K562 (cell line): ENCODE results near the gene RPL7L1. TPM values are rescaled to one million over a fixed set of nuclear protein-coding genes. Genes with fewer than 3 reads are reported as not detected.

Source experiments
- ATAC-seq: fragments of 200-7000 bp; cut with Tn5 transposase; 3 replicates; pipeline ENCODE4 v1.9.1; 2020; ENCODE audit warnings: moderate library complexity
- BruUV-seq: library from RNA; stranded (reverse); fragments of 400-500 nt; replicated peaks from 2 replicates; lab custom pipeline; 2021; lab: Mats Ljungman, UMichigan
- CTCF ChIA-PET: fragments of 300-600 bp; formaldehyde crosslinking; extraction: SDS; loops from one replicate; lab custom pipeline; 2021; ENCODE audit warnings: low intra/inter-chr PET ratio; lab: Yijun Ruan, JAX
- POLR2A ChIA-PET: fragments of 300-600, 350-650 bp; sonication (Branson Sonifier 250); formaldehyde crosslinking; extraction: SDS; loops from one replicate; lab custom pipeline; 2021; ENCODE audit warnings: antibody characterized with exemption, inconsistent platforms; lab: Yijun Ruan, JAX
- DNase-seq, 4 experiments: peaks; one replicate each; pipeline versions ENCODE4 v3.0.0 to v3.0.0-alpha.2; 2011 to 2018; ENCODE audit warnings: low spot score in 3 of 4, mixed read lengths in 3 of 4; ENCODE audit errors: extremely low read depth in 1 of 4
- FAIRE-seq: peaks from 2 replicates; lab custom pipeline; 2011; peaks lifted over from hg19 to GRCh38; lab: Jason Lieb, UNC
- H2AFZ ChIP-seq: 2 replicates; pipeline ENCODE4 v1.6.0; 2011; ENCODE audit warnings: low read depth, low read length, control low read depth, inconsistent platforms
- H3K27ac ChIP-seq: fragments of 200-600 bp; 3 replicates; pipeline ENCODE4 v1.8.0; 2011; ENCODE audit warnings: low read depth, mild to moderate bottlenecking, control low read depth, inconsistent platforms, low read length, moderate library complexity, mixed read lengths; ENCODE audit errors: extremely low read depth
- H3K27me3 ChIP-seq, 2 experiments: fragments of 300-600 bp in 1 of 2; 2 replicates in 1 of 2; 3 replicates in 1 of 2; pipeline versions ENCODE4 v1.6.0 to v1.8.0; 2011; ENCODE audit warnings: inconsistent platforms in 2 of 2, low read length in 2 of 2, mild to moderate bottlenecking in 1 of 2, mixed read lengths in 1 of 2, moderate library complexity in 1 of 2; ENCODE audit not compliant: control insufficient read depth in 2 of 2, insufficient read depth in 2 of 2
- H3K36me3 ChIP-seq: fragments of 300-600 bp; 3 replicates; pipeline ENCODE4 v1.8.0; 2011; ENCODE audit warnings: mild to moderate bottlenecking, low read length, inconsistent platforms; ENCODE audit not compliant: control insufficient read depth, insufficient read depth
- H3K4me1 ChIP-seq, 2 experiments: fragments of 200-600 bp in 1 of 2; replicated peaks in 1 of 2; 2 replicates in 1 of 2; 3 replicates in 1 of 2; pipeline versions ENCODE4 v1.5.1 to v1.8.0; 2011; ENCODE audit warnings: inconsistent platforms in 2 of 2, low read length in 2 of 2, mild to moderate bottlenecking in 1 of 2, mixed read lengths in 1 of 2, moderate library complexity in 1 of 2; ENCODE audit not compliant: control insufficient read depth in 2 of 2, insufficient read depth in 2 of 2
- H3K4me2 ChIP-seq: 2 replicates; pipeline ENCODE4 v1.6.1; 2011; ENCODE audit warnings: low read length, control low read depth, inconsistent platforms, mixed read lengths; ENCODE audit not compliant: insufficient read depth
- H3K4me3 ChIP-seq: fragments of 200-600 bp; sonication (generic), shearing (Covaris generic); 2 replicates; pipeline ENCODE4 v1.5.1; 2016; ENCODE audit warnings: control low read depth, inconsistent platforms
- H3K79me2 ChIP-seq: fragments of 200-600 bp; 3 replicates; pipeline ENCODE4 v1.8.0; 2011; ENCODE audit warnings: low read length, inconsistent platforms; ENCODE audit not compliant: control insufficient read depth, insufficient read depth
- H3K9ac ChIP-seq, 2 experiments: 2 replicates each; pipeline versions ENCODE4 v1.6.0 to v1.6.1; 2011; ENCODE audit warnings: low read depth in 2 of 2, low read length in 2 of 2, control low read depth in 1 of 2, inconsistent platforms in 1 of 2, mild to moderate bottlenecking in 1 of 2, mixed read lengths in 1 of 2; ENCODE audit not compliant: insufficient read depth in 1 of 2
- H3K9me1 ChIP-seq: one replicate; pipeline ENCODE4 v1.6.0; 2011; ENCODE audit warnings: inconsistent platforms, mild to moderate bottlenecking, low read length, moderate library complexity; ENCODE audit not compliant: control insufficient read depth, insufficient read depth
- H3K9me3 ChIP-seq: replicated peaks from 2 replicates; pipeline ENCODE4 v1.5.1; 2011; ENCODE audit warnings: low read depth, low read length, inconsistent platforms; ENCODE audit not compliant: control insufficient read depth, insufficient read depth
- H4K20me1 ChIP-seq: replicated peaks from 2 replicates; pipeline ENCODE4 v1.6.1; 2011; ENCODE audit warnings: low read length, inconsistent platforms, mixed read lengths; ENCODE audit not compliant: control insufficient read depth, insufficient read depth
- FOXO4 ChIP-seq: fragments of 450-650 bp; formaldehyde crosslinking; IDR thresholded peaks from 2 replicates; pipeline ENCODE4 v1.4.0; 2020; ENCODE audit warnings: mild to moderate bottlenecking, moderate library complexity
- GTF2F1 ChIP-seq: IDR thresholded peaks from 2 replicates; pipeline ENCODE4 v1.6.1; 2011; ENCODE audit warnings: low read depth, low read length, improper control_type of control experiment
- KLF16 ChIP-seq: IDR thresholded peaks from 2 replicates; pipeline ENCODE4 v1.6.1; 2016; ENCODE audit warnings: antibody characterized with exemption
- MEF2A ChIP-seq: IDR thresholded peaks from 2 replicates; pipeline ENCODE4 v1.6.1; 2011; ENCODE audit warnings: low read depth, mild to moderate bottlenecking, low read length, moderate library complexity; ENCODE audit not compliant: control insufficient read depth
- MEF2D ChIP-seq: conservative IDR thresholded peaks from 2 replicates; pipeline ENCODE4 v1.6.1; 2016; ENCODE audit warnings: low read depth, missing genetic modification characterization, missing compliant biosample characterization
- MTA2 ChIP-seq: fragments of 450-650 bp; IDR thresholded peaks from 2 replicates; pipeline ENCODE4 v1.6.1; 2016; ENCODE audit warnings: low read depth
- PCBP1 ChIP-seq: fragments of 200-400 bp; formaldehyde crosslinking; IDR thresholded peaks from 2 replicates; pipeline ENCODE4 v1.6.1; 2018; ENCODE audit warnings: mild to moderate bottlenecking, low read depth, low read length; ENCODE audit not compliant: poor library complexity, severe bottlenecking
- RNF219 ChIP-seq: fragments of 250-450 bp; sonication (Bioruptor Pico); IDR thresholded peaks from 2 replicates; pipeline ENCODE4 v1.5.0; 2022; ENCODE audit warnings: mild to moderate bottlenecking
- TCF7 ChIP-seq: sonication (generic); IDR thresholded peaks from 2 replicates; pipeline ENCODE4 v1.6.1; 2016; ENCODE audit warnings: antibody characterized with exemption, borderline replicate concordance
- TRIM25 ChIP-seq: fragments of 450-650 bp; IDR thresholded peaks from 2 replicates; pipeline ENCODE4 v1.7.0; 2016; ENCODE audit warnings: borderline replicate concordance
- ZNF239 ChIP-seq: fragments of 250-450 bp; sonication (Bioruptor Pico); IDR thresholded peaks from 2 replicates; pipeline ENCODE4 v1.4.0; 2020; ENCODE audit warnings: mild to moderate bottlenecking
- ZNF583 ChIP-seq: fragments of 250-450 bp; sonication (Bioruptor Pico); IDR thresholded peaks from 2 replicates; pipeline ENCODE4 v1.4.0; 2020
- WGBS: fragments of 100-300 bp; shearing (Covaris generic); methylation state at CpG from one replicate; pipeline ENCODE4 v1.1.6; 2016; ENCODE audit warnings: low coverage, mixed read lengths; ENCODE audit not compliant: insufficient coverage; ENCODE audit errors: missing lambda C conversion rate; 5-methylcytosine and 5-hydroxymethylcytosine counted together
- in situ Hi-C: fragments of 300-500 bp; cut with MboI; formaldehyde crosslinking; loops from 4 replicates; pipeline ENCODE4 v1.15.0; 2018; ENCODE audit warnings: inconsistent platforms, mixed read lengths
- intact Hi-C: fragments of 100-400 bp; cut with micrococcal nuclease; formaldehyde crosslinking; loops from 2 replicates; pipeline ENCODE4 v1.14.2; 2022
- polyA plus RNA-seq, 8 experiments: library from polyadenylated mRNA; depleted of rRNA in 4 of 8; stranded (reverse) in 5 of 8; unstranded in 3 of 8; fragments of >200 nt; fragmentation: Nextera tagmentation in 2 of 8; fragmentation: Illumina TruSeq in 1 of 8; extraction: Ambion mirVana in 2 of 8; extraction: Trizol in 1 of 8; gene quantifications; 2 replicates each; pipeline versions ENCODE4 v1.2.1 to v1.2.3, GENCODE V29; 2011 to 2014; ENCODE audit warnings: inconsistent platforms in 1 of 8, missing spikeins in 1 of 8
- total RNA-seq, 7 experiments: library from RNA; depleted of rRNA in 6 of 7; stranded (reverse); fragments of >200 nt in 6 of 7; fragmentation: Illumina TruSeq in 2 of 7; extraction: Trizol in 2 of 7; gene quantifications; 2 replicates each; pipeline versions ENCODE4 v1.2.1 to v1.2.3, GENCODE V29; 2011 to 2021; ENCODE audit warnings: low replicate concordance in 1 of 7
- TF ChIP-seq, protein P1 (sequence below): sonication (generic); formaldehyde crosslinking; IDR thresholded peaks from 2 replicates; pipeline ENCODE4 v1.8.0; 2022; ENCODE audit warnings: mild to moderate bottlenecking, missing genetic modification reagents, borderline replicate concordance

The RPL7L1 gene
- total and polyA plus RNA-seq, 9 of the 15 experiments (the other 6 are each of a cell fraction or from before 2014, with no cell fraction given), result 129 to 259 (median 164) TPM

GRCh38 chr6:42911171-42912021 lies 32.0 kb downstream of the RPL7L1 start (continued):
- no peak for TF ChIP-seq FOXO4 (CRISPR knock-in tag)
- TF ChIP-seq, protein P1, sequence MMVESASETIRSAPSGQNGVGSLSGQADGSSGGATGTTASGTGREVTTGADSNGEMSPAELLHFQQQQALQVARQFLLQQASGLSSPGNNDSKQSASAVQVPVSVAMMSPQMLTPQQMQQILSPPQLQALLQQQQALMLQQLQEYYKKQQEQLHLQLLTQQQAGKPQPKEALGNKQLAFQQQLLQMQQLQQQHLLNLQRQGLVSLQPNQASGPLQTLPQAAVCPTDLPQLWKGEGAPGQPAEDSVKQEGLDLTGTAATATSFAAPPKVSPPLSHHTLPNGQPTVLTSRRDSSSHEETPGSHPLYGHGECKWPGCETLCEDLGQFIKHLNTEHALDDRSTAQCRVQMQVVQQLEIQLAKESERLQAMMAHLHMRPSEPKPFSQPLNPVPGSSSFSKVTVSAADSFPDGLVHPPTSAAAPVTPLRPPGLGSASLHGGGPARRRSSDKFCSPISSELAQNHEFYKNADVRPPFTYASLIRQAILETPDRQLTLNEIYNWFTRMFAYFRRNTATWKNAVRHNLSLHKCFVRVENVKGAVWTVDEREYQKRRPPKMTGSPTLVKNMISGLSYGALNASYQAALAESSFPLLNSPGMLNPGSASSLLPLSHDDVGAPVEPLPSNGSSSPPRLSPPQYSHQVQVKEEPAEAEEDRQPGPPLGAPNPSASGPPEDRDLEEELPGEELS, result no peak

- Histone ChIP-seq H3K9ac (no peak overlapping the region), H3K27ac (no peak overlapping the region), H3K4me3 (no peak overlapping the region), H3K79me2 (no peaks in the 10 kb centered on the region), H3K36me3 (no peaks in the 10 kb centered on the region), H3K27me3 (no peaks in the 10 kb centered on the region), H3K4me1 (peaks cover 0 to 9% of the 10 kb centered on the region in 2 experiments; a peak in 2 of 5 replicates), H4K20me1 (no peaks in the 10 kb centered on the region), H3K9me1 (no peaks in the 10 kb centered on the region), H2AFZ (no peak overlapping the region), H3K4me2 (no peak overlapping the region), H3K9me3 (no peaks in the 10 kb centered on the region)
- ChIA-PET POLR2A (interaction anchor here (0.6 to 2.4 kb wide), 12 partner anchors 8 to 1066 kb away, joined by 3 to 6 read pairs (median 3); partner anchors contain the start of gene RPL7L1), CTCF (no interaction called here)
- BruUV-seq, result no TSS peak
- peak; percentile 50 for ATAC-seq
- FAIRE-seq, result no peak
- WGBS, result 17% methylated on average over 4 of the region's 4 CpGs
- intact Hi-C loops (no loop called here), in situ Hi-C loops (no loop called here)
- no peak for DNase-seq
- no peak for TF ChIP-seq KLF16
- no peak for TF ChIP-seq ZNF239 (CRISPR knock-in tag)
- no peak for TF ChIP-seq MEF2A
- no peak for TF ChIP-seq MTA2
- no peak for TF ChIP-seq TRIM25
- no peak for TF ChIP-seq TCF7
- TF ChIP-seq PCBP1, result no peak
- TF ChIP-seq GTF2F1, result no peak
- TF ChIP-seq ZNF583, result no peak
- no peak for TF ChIP-seq MEF2D
- no peak for TF ChIP-seq RNF219 (CRISPR knock-in tag)
Observed at GRCh38 chr6:42914546-42914945, 35.1 kb downstream of the RPL7L1 start.
